IMR-90 (cell line): Measurements from ENCODE around the gene IBA57. TPM values are rescaled to one million over a fixed set of nuclear protein-coding genes. Genes with fewer than 3 reads are reported as not detected.

Experiments used
- ATAC-seq: fragments of 200-7000 bp; cut with Tn5 transposase; 2 replicates; pipeline ENCODE4 v1.9.1; 2020; ENCODE audit warnings: low read depth, mild to moderate bottlenecking, moderate library complexity
- BruUV-seq: library from RNA; stranded (reverse); fragments of 400-500 nt; replicated peaks from 2 replicates; lab custom pipeline; 2021; lab: Mats Ljungman, UMichigan
- CTCF ChIA-PET: fragments of 300-600 bp; formaldehyde crosslinking; extraction: SDS; loops from one replicate; lab custom pipeline; 2021; ENCODE audit warnings: antibody characterized with exemption; lab: Yijun Ruan, JAX
- POLR2A ChIA-PET: fragments of 300-600 bp; sonication (Branson Sonifier 250); formaldehyde crosslinking; loops from one replicate; lab custom pipeline; 2022; ENCODE audit warnings: antibody characterized with exemption; ENCODE audit not compliant: unreplicated experiment; lab: Charles Lee
- DNase-seq: peaks from one replicate; pipeline ENCODE4 v3.0.0; 2013
- H2AFZ ChIP-seq: replicated peaks from 2 replicates; pipeline ENCODE3; 2013; ENCODE audit warnings: low read length, mild to moderate bottlenecking; ENCODE audit not compliant: poor library complexity
- H2AK5ac ChIP-seq: 2 replicates; pipeline ENCODE4 v1.6.1; 2013; ENCODE audit warnings: low read depth, low read length, inconsistent platforms
- H2AK9ac ChIP-seq: replicated peaks from 2 replicates; pipeline ENCODE3; 2013; ENCODE audit warnings: mild to moderate bottlenecking, low read depth, low read length, moderate library complexity; ENCODE audit not compliant: poor library complexity
- H2BK120ac ChIP-seq: 2 replicates; pipeline ENCODE4 v1.6.1; 2013; ENCODE audit warnings: low read depth, low read length, inconsistent platforms
- H2BK15ac ChIP-seq: 3 replicates; pipeline ENCODE4 v1.6.1; 2013; ENCODE audit warnings: low read depth, low read length, inconsistent platforms
- H2BK20ac ChIP-seq: 2 replicates; pipeline ENCODE4 v1.6.1; 2013; ENCODE audit warnings: low read depth, mild to moderate bottlenecking, inconsistent platforms, low read length, moderate library complexity
- H2BK5ac ChIP-seq: 2 replicates; pipeline ENCODE4 v1.6.1; 2013; ENCODE audit warnings: mild to moderate bottlenecking, low read depth, low read length, inconsistent platforms; ENCODE audit not compliant: poor library complexity, severe bottlenecking
- H3K14ac ChIP-seq: replicated peaks from 2 replicates; pipeline ENCODE4 v1.6.1; 2013; ENCODE audit warnings: low read depth, low read length, inconsistent platforms
- H3K18ac ChIP-seq: 2 replicates; pipeline ENCODE4 v1.6.1; 2013; ENCODE audit warnings: low read depth, low read length, control low read depth
- H3K23ac ChIP-seq: 2 replicates; pipeline ENCODE4 v1.6.1; 2013; ENCODE audit warnings: low read depth, low read length, inconsistent platforms
- H3K27ac ChIP-seq: 2 replicates; pipeline ENCODE4 v1.5.1; 2013; ENCODE audit warnings: mild to moderate bottlenecking, control low read depth, low read length; ENCODE audit not compliant: insufficient read depth
- H3K27me3 ChIP-seq: 2 replicates; pipeline ENCODE4 v1.6.1; 2013; ENCODE audit warnings: low read length; ENCODE audit not compliant: control insufficient read depth, insufficient read depth
- H3K36me3 ChIP-seq: 2 replicates; pipeline ENCODE4 v1.6.1; 2013; ENCODE audit warnings: low read length, mixed read lengths; ENCODE audit not compliant: control insufficient read depth, insufficient read depth
- H3K4ac ChIP-seq: 2 replicates; pipeline ENCODE4 v1.6.1; 2013; ENCODE audit warnings: low read depth, low read length, inconsistent platforms
- H3K4me1 ChIP-seq: 2 replicates; pipeline ENCODE4 v1.6.1; 2013; ENCODE audit warnings: low read length, mixed read lengths; ENCODE audit not compliant: control insufficient read depth, insufficient read depth
- H3K4me2 ChIP-seq: 2 replicates; pipeline ENCODE4 v1.6.1; 2013; ENCODE audit warnings: low read depth, mild to moderate bottlenecking, control low read depth, low read length, moderate library complexity
- H3K4me3 ChIP-seq: 2 replicates; pipeline ENCODE4 v1.5.1; 2013; ENCODE audit warnings: low read depth, mild to moderate bottlenecking, control low read depth, low read length, moderate library complexity; ENCODE audit not compliant: insufficient read depth
- H3K56ac ChIP-seq: 2 replicates; pipeline ENCODE4 v1.6.1; 2013; ENCODE audit warnings: low read length, inconsistent platforms; ENCODE audit not compliant: insufficient read depth; ENCODE audit errors: extremely low read depth
- H3K79me1 ChIP-seq, 2 experiments: 2 replicates each; pipeline ENCODE4 v1.6.1; 2013; ENCODE audit warnings: low read length in 2 of 2, inconsistent platforms in 1 of 2, low read depth in 1 of 2
- H3K9ac ChIP-seq: 2 replicates; pipeline ENCODE4 v1.6.1; 2013; ENCODE audit warnings: low read depth, low read length, control low read depth
- H3K9me1 ChIP-seq: 2 replicates; pipeline ENCODE4 v1.6.1; 2013; ENCODE audit warnings: low read length, inconsistent platforms; ENCODE audit not compliant: insufficient read depth
- H3K9me3 ChIP-seq: 2 replicates; pipeline ENCODE4 v1.6.1; 2013; ENCODE audit warnings: low read length; ENCODE audit not compliant: control insufficient read depth, insufficient read depth
- H4K20me1 ChIP-seq: 2 replicates; pipeline ENCODE4 v1.6.1; 2013; ENCODE audit warnings: low read length, inconsistent platforms; ENCODE audit not compliant: insufficient read depth
- H4K5ac ChIP-seq: 2 replicates; pipeline ENCODE4 v1.6.1; 2013; ENCODE audit warnings: mild to moderate bottlenecking, low read depth, low read length, control low read depth
- H4K8ac ChIP-seq, 2 experiments: 2 replicates each; pipeline ENCODE4 v1.6.1; 2013; ENCODE audit warnings: low read depth in 2 of 2, low read length in 2 of 2, control low read depth in 1 of 2, inconsistent platforms in 1 of 2
- H4K91ac ChIP-seq: 2 replicates; pipeline ENCODE4 v1.6.1; 2013; ENCODE audit warnings: low read depth, low read length, inconsistent platforms; ENCODE audit not compliant: insufficient read depth
- BHLHE40 ChIP-seq: fragments of 150-350 bp; IDR thresholded peaks from 2 replicates; pipeline ENCODE4 v1.6.1; 2016; ENCODE audit warnings: mild to moderate bottlenecking, low read depth, low read length
- MAFK ChIP-seq: IDR thresholded peaks from 2 replicates; pipeline ENCODE4 v1.6.1; 2012; ENCODE audit warnings: low read depth, low read length, improper control_type of control experiment
- MAZ ChIP-seq: IDR thresholded peaks from 2 replicates; pipeline ENCODE4 v1.6.1; 2012; ENCODE audit warnings: low read depth, mild to moderate bottlenecking, low read length, improper control_type of control experiment, moderate library complexity, borderline replicate concordance
- MXI1 ChIP-seq: IDR thresholded peaks from 2 replicates; pipeline ENCODE4 v1.6.1; 2012; ENCODE audit warnings: low read depth, mild to moderate bottlenecking, low read length, moderate library complexity, borderline replicate concordance
- RCOR1 ChIP-seq: IDR thresholded peaks from 2 replicates; pipeline ENCODE4 v1.6.1; 2012; ENCODE audit warnings: mild to moderate bottlenecking, low read length, improper control_type of control experiment; ENCODE audit not compliant: insufficient replicate concordance
- SMC3 ChIP-seq: fragments of 150-350 bp; IDR thresholded peaks from 2 replicates; pipeline ENCODE4 v1.6.1; 2016; ENCODE audit warnings: low read depth, mild to moderate bottlenecking, antibody characterized with exemption, low read length, moderate library complexity
- USF2 ChIP-seq: fragments of 150-350 bp; IDR thresholded peaks from 2 replicates; pipeline ENCODE4 v1.6.1; 2017; ENCODE audit warnings: mild to moderate bottlenecking, antibody characterized with exemption, low read length, low read depth
- WGBS, 2 experiments: methylation state at CpG; one replicate each; pipeline versions ENCODE4 v1.1.5 to v1.1.7; 2013; ENCODE audit warnings: missing lambda C conversion rate in 2 of 2; ENCODE audit not compliant: insufficient read length in 1 of 2; ENCODE audit errors: extremely low coverage in 2 of 2; 5-methylcytosine and 5-hydroxymethylcytosine counted together
- dilution Hi-C: fragments of 300-500 bp; cut with HindIII; formaldehyde crosslinking; loops from one replicate; pipeline ENCODE4 v1.14.3; 2018; ENCODE audit warnings: low sequenced_read_pairs; ENCODE audit not compliant: unreplicated experiment
- in situ Hi-C: fragments of 300-500 bp; cut with MboI; formaldehyde crosslinking; loops from 3 replicates; pipeline ENCODE4 v1.14.3; 2019; ENCODE audit warnings: low sequenced_read_pairs, inconsistent platforms, mixed read lengths
- intact Hi-C: fragments of 100-400 bp; cut with micrococcal nuclease; formaldehyde crosslinking; loops from 2 replicates; pipeline ENCODE4 v1.10.0; 2022
- polyA plus RNA-seq, 3 experiments: library from polyadenylated mRNA; depleted of rRNA; stranded (reverse); fragments of >200 nt; gene quantifications; 2 replicates each; pipeline ENCODE4 v1.2.3, GENCODE V29; 2012; ENCODE audit warnings: low replicate concordance in 1 of 3
- total RNA-seq: library from RNA; depleted of rRNA; stranded (reverse); fragments of >200 nt; gene quantifications from 2 replicates; pipeline ENCODE4 v1.2.3, GENCODE V29; 2012

The IBA57 gene
- total and polyA plus RNA-seq, 2 of the 4 experiments (the other 2 are of a cell fraction): 2.0 to 2.6 TPM

DNA sequence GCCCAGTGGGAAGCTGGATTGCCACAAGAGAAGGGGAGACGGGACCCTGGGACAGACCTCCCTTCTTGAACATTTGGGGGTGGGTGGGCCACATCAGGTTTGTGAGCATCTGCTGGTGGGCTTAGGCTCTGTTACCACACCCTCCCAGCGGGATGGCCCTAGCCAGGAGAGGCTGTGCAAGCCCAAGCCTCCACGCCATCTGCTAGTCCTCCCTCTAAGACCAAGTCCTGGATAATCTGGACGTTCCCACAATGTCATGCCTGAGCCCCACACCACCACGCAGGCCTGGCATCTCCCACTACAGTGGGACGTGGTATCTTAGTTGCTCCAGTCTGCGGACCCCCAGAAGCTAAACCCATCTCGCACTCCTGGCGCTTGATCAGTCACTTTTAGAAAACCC is 3.7 kb upstream of the IBA57 start:
- H4K5ac ChIP-seq: no peak overlapping the region
- H2AK9ac ChIP-seq: no peak overlapping the region
- no peak for TF ChIP-seq MXI1
- no peak for TF ChIP-seq MAFK
- TF ChIP-seq SMC3: no peak
- TF ChIP-seq USF2: no peak
- no peak for TF ChIP-seq BHLHE40
- TF ChIP-seq RCOR1: no peak
- TF ChIP-seq MAZ: no peak
- 0 out of 4 replicates have a peak overlapping the region, but pooled peaks of 1 of the 2 experiments have one; percentile 47 for H4K8ac ChIP-seq
- no peak overlapping the region for H2BK15ac ChIP-seq
- H3K18ac ChIP-seq: no peak overlapping the region
- in situ Hi-C loops: no loop called here
- intact Hi-C loops: no loop called here
- no peaks in the 10 kb centered on the region for H3K27me3 ChIP-seq
- peaks cover 12% of the 10 kb centered on the region for H3K4me1 ChIP-seq
- no peak for ATAC-seq
- no peak overlapping the region for H2BK20ac ChIP-seq
- no peak overlapping the region for H2AFZ ChIP-seq
- H4K20me1 ChIP-seq: no peaks in the 10 kb centered on the region
- no peak overlapping the region for H3K9ac ChIP-seq
- H3K27ac ChIP-seq: no peak overlapping the region
- no peak overlapping the region for H3K56ac ChIP-seq
- no peak overlapping the region for H3K4ac ChIP-seq
- peaks cover 5 to 21% of the 10 kb centered on the region in 2 experiments; a peak in 3 of 4 replicates for H3K79me1 ChIP-seq
- dilution Hi-C loops: no loop called here
- peak overlapping the region; percentile 24; the same call in 1 of the 2 replicates for H2AK5ac ChIP-seq
- no peak overlapping the region for H2BK120ac ChIP-seq
- DNase-seq: no peak
- no peak overlapping the region for H4K91ac ChIP-seq
- H3K4me3 ChIP-seq: no peak overlapping the region
- no TSS peak for BruUV-seq
- no peak overlapping the region for H3K23ac ChIP-seq
- H3K9me3 ChIP-seq: no peaks in the 10 kb centered on the region
- ChIA-PET POLR2A (no interaction called here), CTCF (no interaction called here)
- no peak overlapping the region for H3K4me2 ChIP-seq
- peaks cover 14% of the 10 kb centered on the region; the same call in 1 of the 2 replicates for H3K9me1 ChIP-seq
- no CpG with 5 or more reads among the region's 9 CpGs for WGBS, 2 experiments
- no peak overlapping the region for H3K14ac ChIP-seq
- no peaks in the 10 kb centered on the region for H3K36me3 ChIP-seq
- H2BK5ac ChIP-seq: no peak overlapping the region
